D721Med (cell line): ENCODE measurements around the gene KDM4D.
"Not testable (repeated sequence)": the region's sequence is repeated elsewhere in the genome, so short reads cannot be mapped to it uniquely, and the experiment has no call there.

ENCODE experiments used
- DNase-seq: peaks from one replicate; pipeline ENCODE4 v3.0.0; 2011; ENCODE audit warnings: low spot score; ENCODE audit not compliant: insufficient read length
- FAIRE-seq: peaks from 2 replicates; lab custom pipeline; 2011; peaks lifted over from hg19 to GRCh38; lab: Jason Lieb, UNC
- TF ChIP-seq, protein P1 (sequence below): IDR thresholded peaks from 2 replicates; pipeline ENCODE4 v1.5.1; 2012; ENCODE audit warnings: mild to moderate bottlenecking, control low read depth; ENCODE audit not compliant: insufficient read depth; ENCODE audit errors: missing control alignments

Gene KDM4D

DNA sequence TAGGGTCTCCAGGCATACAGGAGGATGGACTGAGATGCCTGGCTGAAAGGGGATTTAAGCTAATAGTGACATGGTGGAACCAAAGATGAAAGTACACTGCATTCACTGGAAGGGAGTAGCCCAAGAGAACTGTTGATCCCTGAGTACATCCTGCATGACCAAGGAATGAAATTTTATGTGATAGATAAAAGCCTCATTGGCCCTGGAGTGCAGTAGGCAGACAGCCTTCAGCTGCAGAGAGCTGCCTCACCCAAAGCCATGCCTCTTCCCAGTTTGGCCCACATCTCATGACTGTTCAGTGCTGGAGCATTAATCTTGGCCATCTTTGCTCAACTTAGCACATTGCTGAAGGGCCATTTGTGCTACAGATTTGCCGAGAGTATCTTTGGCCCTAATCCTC is 59.5 kb downstream of the KDM4D start:
- DNase-seq (no peak), FAIRE-seq (no peak)
- TF ChIP-seq, protein P1, sequence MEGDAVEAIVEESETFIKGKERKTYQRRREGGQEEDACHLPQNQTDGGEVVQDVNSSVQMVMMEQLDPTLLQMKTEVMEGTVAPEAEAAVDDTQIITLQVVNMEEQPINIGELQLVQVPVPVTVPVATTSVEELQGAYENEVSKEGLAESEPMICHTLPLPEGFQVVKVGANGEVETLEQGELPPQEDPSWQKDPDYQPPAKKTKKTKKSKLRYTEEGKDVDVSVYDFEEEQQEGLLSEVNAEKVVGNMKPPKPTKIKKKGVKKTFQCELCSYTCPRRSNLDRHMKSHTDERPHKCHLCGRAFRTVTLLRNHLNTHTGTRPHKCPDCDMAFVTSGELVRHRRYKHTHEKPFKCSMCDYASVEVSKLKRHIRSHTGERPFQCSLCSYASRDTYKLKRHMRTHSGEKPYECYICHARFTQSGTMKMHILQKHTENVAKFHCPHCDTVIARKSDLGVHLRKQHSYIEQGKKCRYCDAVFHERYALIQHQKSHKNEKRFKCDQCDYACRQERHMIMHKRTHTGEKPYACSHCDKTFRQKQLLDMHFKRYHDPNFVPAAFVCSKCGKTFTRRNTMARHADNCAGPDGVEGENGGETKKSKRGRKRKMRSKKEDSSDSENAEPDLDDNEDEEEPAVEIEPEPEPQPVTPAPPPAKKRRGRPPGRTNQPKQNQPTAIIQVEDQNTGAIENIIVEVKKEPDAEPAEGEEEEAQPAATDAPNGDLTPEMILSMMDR: no peak

DNA sequence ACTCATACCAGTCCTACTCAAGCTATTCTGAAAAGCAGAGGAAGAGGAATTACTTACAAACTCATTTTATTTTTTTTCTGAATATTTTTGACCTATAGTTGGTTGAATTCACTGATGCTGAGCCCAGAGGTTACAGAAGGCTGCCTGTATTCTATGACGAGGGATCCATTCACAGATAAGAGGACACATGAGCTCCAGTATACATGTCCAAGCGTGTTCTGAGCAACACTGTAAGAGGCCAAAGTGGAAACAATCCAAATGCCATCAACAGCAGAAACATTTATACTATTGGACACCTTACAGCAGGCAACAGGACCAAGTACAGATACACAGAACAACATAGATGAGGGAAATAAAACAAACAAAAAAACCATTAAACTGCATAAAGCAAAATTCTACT is 61.8 kb downstream of the KDM4D start:
- TF ChIP-seq, protein P1: no peak
- DNase-seq (no peak), FAIRE-seq (no peak)

GRCh38 chr11:95037356-95038035 is 64.0 kb downstream of the KDM4D start:
- not testable (repeated sequence) for FAIRE-seq, DNase-seq

- FAIRE-seq: no peak
These were observed 68.7 kb downstream of the KDM4D start for GRCh38 chr11:95042239-95042638.

GRCh38 chr11:95042906-95043305 is 69.4 kb downstream of the KDM4D start:
- FAIRE-seq: no peak
- DNase-seq: no peak
- TF ChIP-seq, protein P1: no peak

More at GRCh38 chr11:95042239-95042638, 68.7 kb downstream of the KDM4D start:
- TF ChIP-seq, protein P1: no peak
- no peak for DNase-seq

DNA sequence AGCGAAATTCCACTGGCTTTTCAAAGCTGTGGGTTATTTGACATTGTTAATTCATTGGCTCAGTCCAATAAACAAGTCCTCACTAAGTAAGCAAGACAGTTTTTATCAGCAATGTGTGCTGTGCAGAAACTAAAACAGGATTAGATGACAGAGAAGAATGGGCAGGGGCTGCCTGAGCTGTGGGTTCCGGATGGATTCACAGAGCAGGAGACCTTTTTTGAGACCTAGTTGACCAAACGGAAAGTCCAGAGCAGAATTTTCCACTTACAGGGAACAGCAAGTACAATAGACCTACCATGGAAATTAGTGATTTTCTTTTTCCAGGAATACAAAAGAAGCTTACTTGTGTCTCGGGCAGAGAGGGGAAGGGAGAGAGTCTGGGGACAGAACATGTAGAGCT is 70.5 kb downstream of the KDM4D start:
- DNase-seq: no peak
- no peak for FAIRE-seq
- TF ChIP-seq, protein P1: no peak

GRCh38 chr11:95045812-95046211 is 72.3 kb downstream of the KDM4D start:
- TF ChIP-seq, protein P1: no peak
- DNase-seq: no peak
- no peak for FAIRE-seq
